ENCODE measurements around the gene JPH4.

- no peak for TF ChIP-seq CTCF (IDR thresholded peaks at IDR 0.05)
- no peak for TF ChIP-seq EZH2 (IDR thresholded peaks at IDR 0.05)
Measured at GRCh38 chr14:23610815-23611289, 32.3 kb upstream of the JPH4 start.
